Measurements from ENCODE around the gene ZNF487. TPM values are rescaled to one million over a fixed set of nuclear protein-coding genes. Genes with fewer than 3 reads are reported as not detected.

ZNF487 gene
- total RNA-seq, 4 donors from 2014 or later = 6.5 to 16.0 (median 10.8) TPM

DNA sequence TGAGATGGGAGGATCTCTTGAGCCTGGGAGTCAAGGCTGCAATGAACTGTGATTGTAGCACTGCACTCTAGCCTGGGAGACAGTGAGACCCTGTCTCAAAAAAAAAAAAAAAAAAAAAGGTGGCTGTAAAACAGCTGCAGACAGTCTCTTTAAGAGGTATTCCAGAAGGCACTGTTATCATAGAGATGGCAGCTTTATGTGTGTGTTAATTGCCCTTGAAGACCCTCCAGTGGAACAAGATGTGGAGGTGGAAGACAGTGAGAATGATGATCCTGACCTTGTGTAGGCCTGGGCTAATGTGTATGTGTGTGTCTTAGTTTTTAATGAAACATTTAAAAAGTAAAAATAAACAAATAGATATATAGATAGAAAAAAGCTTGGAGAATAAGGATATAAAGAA is 66.0 kb downstream of the ZNF487 start:
- TF ChIP-seq EP300 (IDR thresholded peaks at IDR 0.05) (no peak), POLR2AphosphoS5 (IDR thresholded peaks at IDR 0.05) (no peak), POLR2A (IDR thresholded peaks at IDR 0.05) (no peak)
- TF ChIP-seq, protein P1, sequence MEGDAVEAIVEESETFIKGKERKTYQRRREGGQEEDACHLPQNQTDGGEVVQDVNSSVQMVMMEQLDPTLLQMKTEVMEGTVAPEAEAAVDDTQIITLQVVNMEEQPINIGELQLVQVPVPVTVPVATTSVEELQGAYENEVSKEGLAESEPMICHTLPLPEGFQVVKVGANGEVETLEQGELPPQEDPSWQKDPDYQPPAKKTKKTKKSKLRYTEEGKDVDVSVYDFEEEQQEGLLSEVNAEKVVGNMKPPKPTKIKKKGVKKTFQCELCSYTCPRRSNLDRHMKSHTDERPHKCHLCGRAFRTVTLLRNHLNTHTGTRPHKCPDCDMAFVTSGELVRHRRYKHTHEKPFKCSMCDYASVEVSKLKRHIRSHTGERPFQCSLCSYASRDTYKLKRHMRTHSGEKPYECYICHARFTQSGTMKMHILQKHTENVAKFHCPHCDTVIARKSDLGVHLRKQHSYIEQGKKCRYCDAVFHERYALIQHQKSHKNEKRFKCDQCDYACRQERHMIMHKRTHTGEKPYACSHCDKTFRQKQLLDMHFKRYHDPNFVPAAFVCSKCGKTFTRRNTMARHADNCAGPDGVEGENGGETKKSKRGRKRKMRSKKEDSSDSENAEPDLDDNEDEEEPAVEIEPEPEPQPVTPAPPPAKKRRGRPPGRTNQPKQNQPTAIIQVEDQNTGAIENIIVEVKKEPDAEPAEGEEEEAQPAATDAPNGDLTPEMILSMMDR (IDR thresholded peaks at IDR 0.05) = no peak
- Histone ChIP-seq H3K9me3 (peaks cover 5% of the 10 kb centered on the region), H3K27ac (no peak overlapping the region), H3K4me3 (no peak overlapping the region), H3K36me3 (no peaks in the 10 kb centered on the region), H3K27me3 (no peaks in the 10 kb centered on the region), H3K4me1 (no peaks in the 10 kb centered on the region)
- no peak for DNase-seq (ENCODE audit: low spot score in 2 of 2)

DNA sequence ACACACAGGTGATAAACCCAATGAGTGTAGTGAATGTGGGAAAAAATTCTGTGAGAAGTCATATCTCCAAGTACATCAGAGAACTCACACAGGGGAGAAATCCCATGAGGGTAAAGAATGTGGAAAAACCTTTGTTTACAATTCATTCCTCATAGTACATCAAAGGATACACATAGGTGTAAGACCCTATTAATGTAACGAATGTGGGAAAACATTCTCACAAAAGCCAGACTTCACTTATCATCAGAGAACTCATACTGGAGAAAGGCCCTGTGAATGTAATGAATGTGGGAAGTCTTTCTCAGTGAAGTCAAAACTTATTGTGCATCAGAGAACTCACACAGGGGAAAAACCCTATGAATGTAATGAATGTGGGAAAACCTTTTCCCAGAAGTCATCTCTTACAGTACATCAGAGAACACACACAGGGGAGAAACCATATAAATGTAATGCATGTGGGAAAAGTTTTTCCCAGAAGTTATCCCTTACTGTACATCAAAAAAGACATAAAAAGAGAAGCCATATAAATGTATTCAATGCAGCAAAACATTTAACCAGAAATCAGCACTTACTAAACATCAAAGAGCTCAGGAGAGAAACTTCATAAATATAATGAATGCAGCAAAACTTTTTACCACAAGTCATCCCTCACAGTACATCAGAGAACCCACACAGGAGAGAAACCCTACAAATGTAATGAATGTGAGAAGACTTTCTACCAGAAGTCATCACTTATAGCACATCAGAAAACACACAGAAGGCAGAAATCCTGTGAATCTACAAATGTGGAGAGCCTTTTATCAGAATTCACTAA is 87.7 kb downstream of the ZNF487 start:
- H3K27ac ChIP-seq = no peak overlapping the region
- H3K4me3 ChIP-seq = no peak overlapping the region
- H3K36me3 ChIP-seq = no peaks in the 10 kb centered on the region
- H3K27me3 ChIP-seq = no peaks in the 10 kb centered on the region
- no peak for TF ChIP-seq POLR2AphosphoS5 (IDR thresholded peaks at IDR 0.05)
- TF ChIP-seq, protein P1 (IDR thresholded peaks at IDR 0.05) = no peak
- TF ChIP-seq EP300 (IDR thresholded peaks at IDR 0.05) = no peak
- TF ChIP-seq POLR2A (IDR thresholded peaks at IDR 0.05) = no peak
- H3K9me3 ChIP-seq = peaks cover 54% of the 10 kb centered on the region
- 100% methylated on average over 1 of the region's 1 CpG for WGBS
- H3K4me1 ChIP-seq = no peaks in the 10 kb centered on the region
- no peak for DNase-seq (ENCODE audit: low spot score in 2 of 2)

Other genes with a start within 250 kb of the ZNF487 start
- 1 to 10 TPM in 1 of 4 donors, under 1 TPM in 3; 0.59 to 2.6 (median 0.79) TPM for gene RASGEF1A, start 170.0 kb upstream of the ZNF487 start, total RNA-seq
- gene FXYD4, start 65.5 kb upstream of the ZNF487 start, total RNA-seq = not detected
- gene HNRNPF, start 27.9 kb upstream of the ZNF487 start, total RNA-seq = 100 to 1,000 TPM; 180 to 248 (median 217) TPM
- gene ZNF239, start 137.5 kb downstream of the ZNF487 start, total RNA-seq = 1 to 10 TPM in 1 of 4 donors, under 1 TPM in 3; 0.30 to 1.2 (median 0.69) TPM
- 1 to 10 TPM; 1.8 to 4.8 (median 2.1) TPM for gene ZNF485, start 169.3 kb downstream of the ZNF487 start, total RNA-seq
- 10 to 100 TPM; 24.9 to 45.4 (median 36.8) TPM for gene ZNF32, start 211.8 kb downstream of the ZNF487 start, total RNA-seq